Measurements from ENCODE around the gene TMEM163. TPM values are rescaled to one million over a fixed set of nuclear protein-coding genes. Genes with fewer than 3 reads are reported as not detected.

Gene TMEM163
- total RNA-seq, 1 experiment from 2014 or later = 4.1 TPM

GRCh38 chr2:134675314-134675713 lies 43.5 kb downstream of the TMEM163 start:
- Histone ChIP-seq H3K4me1 (no peaks in the 10 kb centered on the region), H3K9me3 (no peaks in the 10 kb centered on the region), H3K36me3 (ENCODE audit: control insufficient read depth, insufficient read depth, low read length) (no peaks in the 10 kb centered on the region), H3K27me3 (replicated peaks; ENCODE audit: control insufficient read depth, insufficient read depth, low read length) (peaks cover 1% of the 10 kb centered on the region; the same call in 1 of the 2 replicates), H3K4me3 (ENCODE audit: low read depth, low read length) (no peak overlapping the region)
- Mint-ChIP-seq H3K36me3 (ENCODE audit: insufficient read depth, unreplicated experiment) (no peaks in the 10 kb centered on the region), H3K9me3 (ENCODE audit: unreplicated experiment) (no peaks in the 10 kb centered on the region), H3K4me3 (ENCODE audit: unreplicated experiment) (no peak overlapping the region), H3K4me1 (ENCODE audit: low read depth, unreplicated experiment) (no peaks in the 10 kb centered on the region), H3K27ac (ENCODE audit: unreplicated experiment) (no peak overlapping the region), H3K27me3 (ENCODE audit: insufficient read depth, unreplicated experiment) (peaks cover 2% of the 10 kb centered on the region)
- DNase-seq = no peak
- BruUV-seq (replicated peaks) = no TSS peak
- no peak for TF ChIP-seq CTCF (IDR thresholded peaks at IDR 0.05; ENCODE audit: insufficient read depth in 1 of 2, low read depth in 1 of 2, low read length in 1 of 2, severe bottlenecking in 1 of 2, unreplicated experiment in 1 of 2)
- CTCF ChIA-PET = no interaction called here
- POLR2A ChIA-PET = no interaction called here
- intact Hi-C loops (cut with micrococcal nuclease; ENCODE audit: unreplicated experiment) = no loop called here

GRCh38 chr2:134674687-134675086 lies 44.1 kb downstream of the TMEM163 start:
- Histone ChIP-seq H3K36me3 (ENCODE audit: control insufficient read depth, insufficient read depth, low read length) (no peaks in the 10 kb centered on the region), H3K9me3 (no peaks in the 10 kb centered on the region), H3K4me3 (ENCODE audit: low read depth, low read length) (no peak overlapping the region), H3K27me3 (replicated peaks; ENCODE audit: control insufficient read depth, insufficient read depth, low read length) (peaks cover 1% of the 10 kb centered on the region; the same call in 1 of the 2 replicates), H3K4me1 (no peaks in the 10 kb centered on the region)
- no TSS peak for BruUV-seq (replicated peaks)
- no peak for TF ChIP-seq CTCF (IDR thresholded peaks at IDR 0.05; ENCODE audit: insufficient read depth in 1 of 2, low read depth in 1 of 2, low read length in 1 of 2, severe bottlenecking in 1 of 2, unreplicated experiment in 1 of 2)
- ChIA-PET CTCF (no interaction called here), POLR2A (no interaction called here)
- H3K36me3 Mint-ChIP-seq (ENCODE audit: insufficient read depth, unreplicated experiment) = no peaks in the 10 kb centered on the region
- no peak overlapping the region for H3K4me3 Mint-ChIP-seq (ENCODE audit: unreplicated experiment)
- intact Hi-C loops (cut with micrococcal nuclease; ENCODE audit: unreplicated experiment) = no loop called here
- no peaks in the 10 kb centered on the region for H3K9me3 Mint-ChIP-seq (ENCODE audit: unreplicated experiment)
- H3K4me1 Mint-ChIP-seq (ENCODE audit: low read depth, unreplicated experiment) = no peaks in the 10 kb centered on the region
- no peak for DNase-seq
- peaks cover 2% of the 10 kb centered on the region for H3K27me3 Mint-ChIP-seq (ENCODE audit: insufficient read depth, unreplicated experiment)
- H3K27ac Mint-ChIP-seq (ENCODE audit: unreplicated experiment) = no peak overlapping the region

GRCh38 chr2:134671513-134671912 lies 47.3 kb downstream of the TMEM163 start:
- ChIA-PET POLR2A (no interaction called here), CTCF (no interaction called here)
- Histone ChIP-seq H3K9me3 (no peaks in the 10 kb centered on the region), H3K36me3 (ENCODE audit: control insufficient read depth, insufficient read depth, low read length) (no peaks in the 10 kb centered on the region), H3K4me1 (no peaks in the 10 kb centered on the region), H3K4me3 (ENCODE audit: low read depth, low read length) (no peak overlapping the region), H3K27me3 (replicated peaks; ENCODE audit: control insufficient read depth, insufficient read depth, low read length) (peaks cover 1% of the 10 kb centered on the region; the same call in 1 of the 2 replicates)
- Mint-ChIP-seq H3K4me1 (ENCODE audit: low read depth, unreplicated experiment) (no peaks in the 10 kb centered on the region), H3K4me3 (ENCODE audit: unreplicated experiment) (no peak overlapping the region), H3K27me3 (ENCODE audit: insufficient read depth, unreplicated experiment) (peaks cover 1% of the 10 kb centered on the region), H3K36me3 (ENCODE audit: insufficient read depth, unreplicated experiment) (no peaks in the 10 kb centered on the region), H3K9me3 (ENCODE audit: unreplicated experiment) (no peaks in the 10 kb centered on the region), H3K27ac (ENCODE audit: unreplicated experiment) (no peak overlapping the region)
- no peak for DNase-seq
- BruUV-seq (replicated peaks) = no TSS peak
- no peak for TF ChIP-seq CTCF (IDR thresholded peaks at IDR 0.05; ENCODE audit: insufficient read depth in 1 of 2, low read depth in 1 of 2, low read length in 1 of 2, severe bottlenecking in 1 of 2, unreplicated experiment in 1 of 2)
- intact Hi-C loops (cut with micrococcal nuclease; ENCODE audit: unreplicated experiment) = no loop called here

All from Caco-2 (cell line).